GM03348 (cell line): ENCODE results near the gene CCDC172.
"Not testable (repeated sequence)": the region's sequence is repeated elsewhere in the genome, so short reads cannot be mapped to it uniquely, and the experiment has no call there.

Experiments used
- DNase-seq: peaks from one replicate; pipeline ENCODE4 v3.0.0; 2012; ENCODE audit warnings: low spot score

The CCDC172 gene

GRCh38 chr10:116336866-116337265, 12.6 kb downstream of the CCDC172 start:
- DNase-seq, result no peak

GRCh38 chr10:116352125-116352524, 27.9 kb downstream of the CCDC172 start:
- no peak for DNase-seq

GRCh38 chr10:116353817-116354216, 29.6 kb downstream of the CCDC172 start:
- DNase-seq, result no peak

- DNase-seq, result no peak
These were observed 31.1 kb downstream of the CCDC172 start for GRCh38 chr10:116355341-116355740.

- no peak for DNase-seq
These were observed 32.6 kb downstream of the CCDC172 start for GRCh38 chr10:116356833-116357232.

- no peak for DNase-seq
These were observed 40.6 kb downstream of the CCDC172 start for GRCh38 chr10:116364868-116365267.

- DNase-seq, result peak; percentile 6
These were observed 47.5 kb downstream of the CCDC172 start for GRCh38 chr10:116371737-116372136.

GRCh38 chr10:116382290-116382689, 58.0 kb downstream of the CCDC172 start:
- no peak for DNase-seq

GRCh38 chr10:116385311-116385710, 61.1 kb downstream of the CCDC172 start:
- no peak for DNase-seq

GRCh38 chr10:116385994-116386809, 62.0 kb downstream of the CCDC172 start:
- DNase-seq, result peak; percentile 25

- not testable (repeated sequence) for DNase-seq
These were observed 69.1 kb downstream of the CCDC172 start for GRCh38 chr10:116393246-116393831.

- DNase-seq, result no peak
These were observed 71.2 kb downstream of the CCDC172 start for GRCh38 chr10:116395223-116395985.

GRCh38 chr10:116398224-116398623, 74.0 kb downstream of the CCDC172 start:
- DNase-seq, result no peak

GRCh38 chr10:116402858-116403257, 78.6 kb downstream of the CCDC172 start:
- DNase-seq, result no peak

- no peak for DNase-seq
These were observed 79.5 kb downstream of the CCDC172 start for GRCh38 chr10:116403740-116404250.

- DNase-seq, result no peak
These were observed 84.5 kb downstream of the CCDC172 start for GRCh38 chr10:116408719-116409118.

- no peak for DNase-seq
These were observed 86.1 kb downstream of the CCDC172 start for GRCh38 chr10:116410351-116410750.

GRCh38 chr10:116417821-116418220, 93.6 kb downstream of the CCDC172 start:
- DNase-seq, result no peak

GRCh38 chr10:116418389-116418788, 94.1 kb downstream of the CCDC172 start:
- DNase-seq, result no peak

- DNase-seq, result no peak
These were observed 97.6 kb downstream of the CCDC172 start for GRCh38 chr10:116421815-116422214.

GRCh38 chr10:116427671-116428070, 103.4 kb downstream of the CCDC172 start, which contains the start of gene PNLIPRP3:
PNLIPRP3 (plus strand) TSS chr10:116427847; CDS start chr10:116428013, 166 bp downstream.
- no peak for DNase-seq

- DNase-seq, result no peak
These were observed 105.2 kb downstream of the CCDC172 start for GRCh38 chr10:116429288-116429977.
